Measurements from ENCODE around the gene RND1.

The RND1 gene

GRCh38 chr12:48810903-48811431 is 54.7 kb downstream of the RND1 start:
- no peak for DNase-seq (ENCODE audit: low spot score)

- no peak for DNase-seq (ENCODE audit: low spot score)
These were observed 57.7 kb downstream of the RND1 start for GRCh38 chr12:48807981-48808380.

Measured in SW480 (cell line).